AG10803 (cell line): Measurements from ENCODE around the gene NOL4L.

Experiments
- DNase-seq: peaks from one replicate; pipeline ENCODE4 v3.0.0; 2010; ENCODE audit warnings: low read depth
- H3K4me3 ChIP-seq: 2 replicates; pipeline ENCODE4 v1.5.1; 2011; ENCODE audit warnings: mild to moderate bottlenecking, low read length, control low read depth
- TF ChIP-seq, protein P1 (sequence below): conservative IDR thresholded peaks from 2 replicates; pipeline ENCODE4 v1.5.1; 2011; ENCODE audit warnings: mild to moderate bottlenecking, low read length, control low read depth, inconsistent platforms

Gene NOL4L

DNA sequence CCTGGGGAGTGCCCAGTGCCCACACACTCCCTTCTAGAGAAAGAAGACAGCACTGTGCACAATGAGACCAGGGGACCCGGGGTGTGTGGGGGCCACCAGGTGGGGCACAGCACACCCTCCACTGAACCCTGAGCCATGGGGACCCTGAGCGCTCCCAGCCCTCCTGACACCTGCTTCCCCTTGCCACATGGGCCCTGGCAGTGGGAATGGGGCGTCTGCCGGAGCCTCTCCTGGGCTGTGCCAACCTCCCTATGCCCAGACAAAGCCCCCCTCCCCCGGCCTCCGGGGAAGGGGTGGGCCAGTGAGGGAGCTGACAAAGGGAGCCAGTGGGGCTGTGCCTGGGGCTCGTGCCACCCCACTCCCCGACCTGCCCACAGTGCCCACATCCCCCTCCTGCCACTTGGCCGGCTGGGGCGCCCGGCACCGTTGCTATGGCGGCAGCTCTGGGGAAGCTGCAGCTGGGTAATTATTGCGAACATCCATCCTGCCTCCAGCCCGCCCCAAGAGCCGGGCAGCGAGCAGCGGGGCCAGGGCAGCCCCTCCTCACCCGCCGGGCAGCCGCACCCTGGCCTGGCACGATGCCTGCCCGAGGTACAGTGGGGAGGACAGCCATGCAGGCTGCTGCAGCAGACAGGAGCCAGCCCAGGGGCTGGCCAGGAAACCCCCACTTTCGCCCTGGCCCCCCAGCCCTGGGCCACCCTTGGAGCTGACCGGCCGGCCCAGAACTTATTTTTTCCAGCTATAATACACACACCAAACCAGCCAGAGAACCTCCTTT, 41.9 kb upstream of the NOL4L start:
- TF ChIP-seq, protein P1, sequence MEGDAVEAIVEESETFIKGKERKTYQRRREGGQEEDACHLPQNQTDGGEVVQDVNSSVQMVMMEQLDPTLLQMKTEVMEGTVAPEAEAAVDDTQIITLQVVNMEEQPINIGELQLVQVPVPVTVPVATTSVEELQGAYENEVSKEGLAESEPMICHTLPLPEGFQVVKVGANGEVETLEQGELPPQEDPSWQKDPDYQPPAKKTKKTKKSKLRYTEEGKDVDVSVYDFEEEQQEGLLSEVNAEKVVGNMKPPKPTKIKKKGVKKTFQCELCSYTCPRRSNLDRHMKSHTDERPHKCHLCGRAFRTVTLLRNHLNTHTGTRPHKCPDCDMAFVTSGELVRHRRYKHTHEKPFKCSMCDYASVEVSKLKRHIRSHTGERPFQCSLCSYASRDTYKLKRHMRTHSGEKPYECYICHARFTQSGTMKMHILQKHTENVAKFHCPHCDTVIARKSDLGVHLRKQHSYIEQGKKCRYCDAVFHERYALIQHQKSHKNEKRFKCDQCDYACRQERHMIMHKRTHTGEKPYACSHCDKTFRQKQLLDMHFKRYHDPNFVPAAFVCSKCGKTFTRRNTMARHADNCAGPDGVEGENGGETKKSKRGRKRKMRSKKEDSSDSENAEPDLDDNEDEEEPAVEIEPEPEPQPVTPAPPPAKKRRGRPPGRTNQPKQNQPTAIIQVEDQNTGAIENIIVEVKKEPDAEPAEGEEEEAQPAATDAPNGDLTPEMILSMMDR = no peak
- no peak overlapping the region for H3K4me3 ChIP-seq
- no peak for DNase-seq

DNA sequence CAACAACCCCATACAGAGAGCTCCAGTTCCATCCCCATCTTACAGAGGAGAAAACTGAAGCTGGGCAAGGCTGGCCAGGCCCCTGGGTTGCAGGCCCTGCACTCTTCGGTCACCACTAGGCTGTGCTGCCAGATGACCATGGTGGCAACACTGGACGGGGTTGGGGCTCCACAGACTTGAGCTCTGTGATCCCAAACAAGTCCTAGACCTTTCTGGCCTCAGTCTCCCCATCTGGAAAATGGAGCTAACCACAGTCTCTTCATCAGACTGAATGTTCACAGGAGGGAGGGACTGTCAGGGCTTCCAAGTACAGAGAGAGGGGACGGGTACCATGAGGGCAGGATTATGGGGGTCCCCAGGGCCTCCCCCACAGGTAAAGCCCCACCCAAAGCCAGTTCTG, 41.3 kb upstream of the NOL4L start:
- TF ChIP-seq, protein P1 = no peak
- H3K4me3 ChIP-seq = no peak overlapping the region
- DNase-seq = no peak

DNA sequence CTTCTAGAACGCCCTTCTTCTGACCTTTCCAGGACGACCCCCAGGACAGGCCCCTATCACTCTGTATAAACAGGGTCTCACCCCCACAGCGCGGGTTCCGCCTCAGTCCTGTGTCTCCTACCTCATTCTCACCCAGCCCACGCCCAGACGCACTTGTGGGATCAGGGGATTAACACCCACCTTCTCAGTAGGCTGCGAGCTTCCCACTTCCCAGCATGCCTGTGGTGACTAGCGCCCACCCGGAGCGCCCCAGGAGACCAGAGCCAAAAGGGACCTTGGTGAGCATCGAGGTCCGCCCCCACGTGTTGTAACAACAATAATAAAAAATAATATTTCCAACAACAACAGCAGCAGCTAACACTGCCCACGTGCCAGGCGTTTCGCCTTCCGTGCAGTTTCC, 40.9 kb upstream of the NOL4L start:
- no peak for DNase-seq
- TF ChIP-seq, protein P1 = no peak
- H3K4me3 ChIP-seq = no peak overlapping the region

DNA sequence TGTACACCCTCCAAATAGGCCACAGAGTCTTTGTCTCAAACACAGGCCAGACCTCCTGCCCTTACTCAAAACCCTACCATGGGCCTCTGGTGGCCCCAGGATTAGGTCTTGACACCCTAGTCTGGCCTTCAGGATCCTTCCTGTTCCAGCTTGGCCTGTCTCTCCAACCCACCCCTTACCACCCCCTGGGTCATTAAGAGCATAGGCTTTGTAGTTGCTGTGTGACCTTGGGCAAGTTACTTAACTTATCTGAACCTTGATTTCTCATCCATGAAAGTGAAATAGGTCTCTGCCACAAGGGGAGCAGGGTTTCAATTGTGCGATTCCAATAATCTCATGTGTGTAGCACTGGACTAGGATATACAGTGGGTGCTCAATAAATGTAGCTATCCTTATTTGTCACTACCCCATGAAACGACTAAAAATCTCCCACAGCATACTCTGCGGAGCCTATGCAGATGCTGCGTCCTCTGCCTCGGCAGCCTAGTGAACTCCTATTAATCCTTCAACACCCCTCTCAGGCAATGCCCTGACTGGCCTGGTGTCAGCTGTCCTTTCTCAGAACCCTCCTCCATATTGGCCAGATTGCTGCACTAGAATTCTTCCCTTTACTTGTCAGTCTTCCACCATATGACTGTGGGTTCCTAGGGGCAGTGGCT, 39.7 kb upstream of the NOL4L start:
- TF ChIP-seq, protein P1 = no peak
- H3K4me3 ChIP-seq = no peak overlapping the region
- DNase-seq = no peak

DNA sequence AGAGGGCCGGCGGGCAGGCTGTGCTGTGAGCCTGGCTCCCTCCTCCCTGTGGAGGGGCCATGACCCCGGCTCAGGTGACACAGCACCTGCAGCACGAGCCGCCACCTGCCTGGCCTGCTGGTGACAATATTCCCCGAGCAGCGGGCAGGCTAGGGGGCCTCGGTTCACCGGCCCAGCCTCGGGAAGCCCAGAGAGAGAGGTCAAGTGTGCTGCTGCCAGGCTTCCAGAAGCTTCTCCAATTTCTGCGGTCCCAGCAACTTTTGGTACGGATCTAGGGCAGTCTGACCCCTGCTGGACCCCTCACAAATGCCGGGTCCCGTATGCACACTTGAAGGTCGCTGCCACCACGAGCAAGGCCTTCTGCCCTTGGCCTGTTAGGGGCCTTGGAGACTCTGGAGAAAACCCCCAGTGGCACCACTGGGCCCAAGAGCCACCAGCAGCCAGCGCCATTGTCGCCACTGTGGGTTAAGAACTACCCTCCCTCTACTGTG, 38.6 kb upstream of the NOL4L start:
- no peak overlapping the region for H3K4me3 ChIP-seq
- TF ChIP-seq, protein P1 = no peak
- DNase-seq = no peak

DNA sequence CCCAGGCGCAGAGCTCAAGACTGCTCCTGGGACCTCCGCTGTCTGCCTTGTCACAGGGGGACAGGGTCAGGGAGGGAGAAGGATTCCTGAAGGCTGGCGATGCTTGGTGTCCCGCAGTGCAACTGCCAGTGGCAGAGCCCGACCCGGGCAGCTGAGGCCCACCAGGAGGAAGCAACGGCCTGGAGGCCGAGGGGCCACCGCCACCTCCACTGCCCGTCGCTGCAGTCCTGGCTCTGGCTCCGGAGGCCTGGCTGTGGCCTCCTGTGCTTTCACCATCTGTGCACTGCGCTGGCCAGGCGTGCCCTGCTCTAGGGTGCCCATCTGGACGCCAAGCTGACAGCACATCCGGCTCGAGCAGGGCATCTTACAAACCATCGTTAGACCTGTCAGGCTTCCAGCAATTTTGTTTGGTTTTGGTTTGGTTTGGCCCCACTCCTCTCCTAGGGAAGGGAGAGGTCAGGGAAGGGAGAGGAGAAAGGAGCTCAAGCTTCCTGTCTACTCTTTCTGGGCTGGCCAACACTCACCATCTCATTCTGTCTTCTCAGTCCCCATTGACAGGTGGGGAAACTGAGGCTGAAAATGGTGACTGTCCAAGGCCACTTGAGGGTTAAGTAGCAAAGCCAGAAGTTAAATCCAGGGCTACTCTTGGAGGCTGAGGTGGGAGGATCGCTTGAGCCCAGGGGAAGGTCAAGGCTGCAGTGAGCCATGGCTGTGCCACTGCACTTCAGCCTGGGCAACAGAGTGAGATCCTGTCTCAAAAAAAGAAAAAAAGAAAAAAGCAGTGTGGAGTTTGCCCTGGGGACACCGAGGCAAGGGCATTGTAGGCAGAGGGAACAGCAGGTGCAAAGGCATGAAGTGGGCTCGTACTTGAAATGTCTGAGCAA, 37.7 kb upstream of the NOL4L start:
- no peak for DNase-seq
- TF ChIP-seq, protein P1 = no peak
- no peak overlapping the region for H3K4me3 ChIP-seq
